Sigmoid colon (tissue), 4 donors: ENCODE measurements around the gene CHRNA1.

Experiments used
- POLR2A ChIP-seq, 2 donors: fragments of 450-650 bp; IDR thresholded peaks; one replicate each; pipeline ENCODE4 v1.6.1; 2016; ENCODE audit warnings: antibody characterized with exemption in 2 of 2, mild to moderate bottlenecking in 2 of 2, moderate library complexity in 2 of 2
- POLR2AphosphoS5 ChIP-seq, 4 donors: sonication (generic); formaldehyde crosslinking; IDR thresholded peaks; one replicate each; pipeline ENCODE4 v1.6.1; 2017; ENCODE audit warnings: antibody characterized with exemption in 4 of 4
- TF ChIP-seq, protein P1 (sequence below), 4 experiments: fragments of 450-650 bp in 3 of 4; fragments of 200-600 bp in 1 of 4; IDR thresholded peaks; one replicate each; pipeline ENCODE4 v1.5.1; 2016 to 2019; ENCODE audit warnings: antibody characterized with exemption in 4 of 4, mild to moderate bottlenecking in 3 of 4, moderate library complexity in 2 of 4

GRCh38 chr2:174798801-174799200, 34.5 kb upstream of the CHRNA1 start:
- TF ChIP-seq POLR2A (IDR thresholded peaks at IDR 0.05) (no peak), POLR2AphosphoS5 (IDR thresholded peaks at IDR 0.05) (no peak)
- TF ChIP-seq, protein P1, sequence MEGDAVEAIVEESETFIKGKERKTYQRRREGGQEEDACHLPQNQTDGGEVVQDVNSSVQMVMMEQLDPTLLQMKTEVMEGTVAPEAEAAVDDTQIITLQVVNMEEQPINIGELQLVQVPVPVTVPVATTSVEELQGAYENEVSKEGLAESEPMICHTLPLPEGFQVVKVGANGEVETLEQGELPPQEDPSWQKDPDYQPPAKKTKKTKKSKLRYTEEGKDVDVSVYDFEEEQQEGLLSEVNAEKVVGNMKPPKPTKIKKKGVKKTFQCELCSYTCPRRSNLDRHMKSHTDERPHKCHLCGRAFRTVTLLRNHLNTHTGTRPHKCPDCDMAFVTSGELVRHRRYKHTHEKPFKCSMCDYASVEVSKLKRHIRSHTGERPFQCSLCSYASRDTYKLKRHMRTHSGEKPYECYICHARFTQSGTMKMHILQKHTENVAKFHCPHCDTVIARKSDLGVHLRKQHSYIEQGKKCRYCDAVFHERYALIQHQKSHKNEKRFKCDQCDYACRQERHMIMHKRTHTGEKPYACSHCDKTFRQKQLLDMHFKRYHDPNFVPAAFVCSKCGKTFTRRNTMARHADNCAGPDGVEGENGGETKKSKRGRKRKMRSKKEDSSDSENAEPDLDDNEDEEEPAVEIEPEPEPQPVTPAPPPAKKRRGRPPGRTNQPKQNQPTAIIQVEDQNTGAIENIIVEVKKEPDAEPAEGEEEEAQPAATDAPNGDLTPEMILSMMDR (IDR thresholded peaks at IDR 0.05): no peak
